Measurements from ENCODE around the gene ALS2.

- TF ChIP-seq CTCF (IDR thresholded peaks at IDR 0.05), result no peak
- no peak for TF ChIP-seq EZH2 (IDR thresholded peaks at IDR 0.05; ENCODE audit: borderline replicate concordance, insufficient read depth, low read depth, low read length, poor library complexity, severe bottlenecking)
Observed at GRCh38 chr2:201779901-201780673, 646 bp downstream of the ALS2 start.

All from B cell (primary cell).